HG03159 (cell line): ENCODE results near the gene TRIO.

Experiments
- ATAC-seq: cut with Tn5 transposase; IDR thresholded peaks from one replicate; pipeline ENCODE4 v1.9.1; 2021; ENCODE audit warnings: mild to moderate bottlenecking, moderate library complexity; ENCODE audit not compliant: unreplicated experiment

Gene TRIO

DNA sequence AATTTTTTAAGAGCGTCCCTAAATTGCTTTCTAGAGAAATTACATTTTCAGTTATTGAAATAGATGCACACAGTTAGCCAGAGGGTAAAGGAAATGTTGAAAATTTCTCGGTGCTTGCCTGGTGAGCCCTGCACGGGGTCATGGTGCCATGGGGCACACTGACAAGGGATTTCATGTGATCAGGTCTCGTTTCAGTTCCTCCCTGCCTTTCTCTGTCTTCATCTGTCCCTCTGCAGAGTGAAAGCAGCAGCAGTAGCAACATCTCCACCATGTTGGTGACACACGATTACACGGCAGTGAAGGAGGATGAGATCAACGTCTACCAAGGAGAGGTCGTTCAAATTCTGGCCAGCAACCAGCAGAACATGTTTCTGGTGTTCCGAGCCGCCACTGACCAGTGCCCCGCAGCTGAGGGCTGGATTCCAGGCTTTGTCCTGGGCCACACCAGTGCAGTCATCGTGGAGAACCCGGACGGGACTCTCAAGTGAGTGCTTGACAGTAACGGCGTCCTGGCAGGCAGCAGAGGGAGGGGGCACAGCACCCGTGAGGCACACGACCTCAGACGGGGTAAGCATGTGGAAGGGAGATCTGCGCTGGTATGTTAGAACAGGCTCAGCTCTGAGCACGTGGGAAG lies 349.3 kb downstream of the TRIO start:
- no peak for ATAC-seq

GRCh38 chr5:14495301-14495700 lies 352.2 kb downstream of the TRIO start:
- no peak for ATAC-seq

DNA sequence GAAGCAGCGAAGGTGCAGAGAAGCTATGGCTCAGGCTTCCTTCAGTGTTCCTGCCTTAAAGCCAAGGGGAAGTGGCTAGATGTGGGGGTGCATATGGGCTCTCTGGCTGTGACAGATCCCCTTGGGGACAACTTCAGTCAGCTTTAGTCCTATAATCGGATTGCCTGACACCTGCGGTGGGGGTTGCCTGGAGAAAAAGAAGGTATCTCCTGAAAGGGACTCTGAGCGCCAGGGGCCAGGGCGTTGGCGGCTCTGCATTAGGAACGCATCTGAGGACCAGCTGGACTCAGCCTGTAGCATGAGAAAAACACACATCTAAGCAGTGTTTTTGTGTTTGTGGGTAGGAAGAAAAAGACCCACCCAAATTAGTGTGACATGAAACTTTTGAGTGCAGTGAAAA lies 354.2 kb downstream of the TRIO start:
- no peak for ATAC-seq

DNA sequence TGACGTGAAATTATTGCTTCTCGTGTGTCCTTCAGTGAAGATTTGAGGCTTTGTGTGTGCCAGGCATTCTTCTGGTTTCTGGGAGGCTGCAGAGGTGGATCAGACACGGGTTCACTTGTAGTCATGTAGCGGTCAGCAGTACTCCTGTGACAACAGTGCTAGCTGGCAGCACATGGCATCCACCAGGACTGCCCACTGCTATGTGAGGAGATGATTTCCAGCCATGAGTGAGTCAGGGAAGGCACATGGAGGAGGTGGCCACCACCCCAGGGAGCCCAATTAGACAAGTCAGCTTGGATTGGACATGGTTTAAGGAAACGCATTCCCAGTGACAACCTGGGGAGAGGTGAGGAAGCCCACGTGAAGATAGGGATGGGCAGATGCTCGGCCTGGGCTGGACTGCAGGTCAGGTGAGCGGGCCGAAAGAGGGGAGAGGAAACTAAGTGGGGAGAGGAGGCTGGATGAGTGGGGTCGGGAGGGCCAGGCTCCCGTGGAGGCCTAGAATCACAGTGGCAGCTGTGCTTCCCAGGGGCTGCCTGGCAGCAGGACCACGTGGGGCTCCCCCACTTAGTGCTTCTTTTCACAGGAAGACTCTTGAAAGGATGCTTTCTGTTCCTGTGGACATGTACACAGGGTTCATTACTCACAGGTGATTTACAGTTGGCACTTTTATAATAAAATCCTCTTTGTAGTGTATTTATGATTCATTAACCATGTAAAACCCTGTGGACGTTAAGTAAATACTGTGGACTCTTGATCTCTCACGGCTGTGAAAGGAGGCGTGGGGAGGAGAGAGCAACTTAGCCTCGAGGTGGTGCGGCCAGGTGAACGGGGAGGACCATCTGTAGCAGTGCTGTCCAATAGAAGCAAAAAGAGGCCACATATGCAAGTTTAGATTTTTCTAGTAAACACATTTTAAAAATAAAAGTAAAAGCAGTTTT lies 358.5 kb downstream of the TRIO start:
- ATAC-seq, result no peak

DNA sequence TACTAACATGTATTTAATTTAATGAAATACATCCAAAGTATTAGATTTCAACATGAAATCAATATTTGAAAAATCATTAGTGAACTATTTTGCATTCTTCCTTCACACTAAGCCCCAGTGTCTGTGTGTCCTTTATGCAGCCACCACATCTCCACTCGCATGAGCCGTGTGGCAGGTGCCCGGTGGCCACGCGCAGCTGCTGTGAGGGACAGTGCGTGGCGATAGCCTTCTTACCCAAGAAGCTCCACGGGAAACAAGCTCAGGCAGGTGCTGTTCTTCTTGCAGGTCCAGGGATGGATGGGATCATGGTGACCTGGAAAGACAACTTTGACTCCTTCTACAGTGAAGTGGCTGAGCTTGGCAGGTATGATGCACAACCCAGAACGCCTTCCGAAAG lies 359.1 kb downstream of the TRIO start:
- ATAC-seq, result no peak

DNA sequence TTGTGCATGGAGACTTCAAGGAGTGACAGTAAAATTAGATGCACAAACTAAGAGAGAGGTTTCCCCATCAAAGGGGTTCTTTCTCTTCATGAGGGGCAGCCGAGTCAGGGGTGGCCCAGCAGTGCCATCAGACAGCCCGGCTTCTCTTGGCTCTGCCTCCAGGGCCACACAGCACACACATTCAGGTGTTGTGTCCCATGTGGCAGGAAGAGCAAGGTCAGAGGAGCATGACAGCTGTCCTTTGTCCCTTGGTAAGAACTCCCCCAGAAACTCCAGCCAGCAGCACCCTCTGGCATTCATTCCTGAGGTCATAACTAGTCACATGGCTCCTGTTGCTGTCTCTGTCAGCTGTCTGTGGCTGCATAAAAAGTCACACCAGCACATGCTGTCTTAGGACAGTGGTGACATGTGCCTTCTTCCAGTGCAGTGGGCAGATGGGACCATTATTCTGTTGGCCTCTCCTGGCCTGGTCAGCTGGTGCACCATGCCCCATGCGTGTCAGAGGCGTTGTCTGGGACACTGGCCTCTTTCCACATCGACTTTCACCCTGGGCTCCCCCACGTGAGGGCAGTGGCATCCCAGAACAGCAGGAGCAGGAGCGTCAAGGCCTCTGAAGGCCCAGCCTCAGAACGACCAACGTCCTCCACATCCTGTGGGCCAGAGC lies 360.0 kb downstream of the TRIO start:
- ATAC-seq, result no peak

- ATAC-seq, result no peak
These were observed 360.7 kb downstream of the TRIO start for GRCh38 chr5:14503681-14504331.

DNA sequence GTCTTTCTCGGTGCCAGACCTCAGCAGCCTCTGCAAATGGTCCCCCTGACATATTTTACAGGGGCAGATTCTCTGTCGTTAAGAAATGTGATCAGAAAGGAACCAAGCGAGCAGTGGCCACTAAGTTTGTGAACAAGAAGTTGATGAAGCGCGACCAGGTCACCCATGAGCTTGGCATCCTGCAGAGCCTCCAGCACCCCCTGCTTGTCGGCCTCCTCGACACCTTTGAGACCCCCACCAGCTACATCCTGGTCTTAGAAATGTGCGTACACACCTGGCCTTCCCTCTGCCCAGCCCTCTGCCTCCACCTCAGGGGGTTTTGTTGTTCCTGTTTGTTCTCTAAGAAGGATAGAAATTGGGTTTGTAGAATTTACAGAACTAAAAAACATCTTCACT lies 361.2 kb downstream of the TRIO start:
- no peak for ATAC-seq

DNA sequence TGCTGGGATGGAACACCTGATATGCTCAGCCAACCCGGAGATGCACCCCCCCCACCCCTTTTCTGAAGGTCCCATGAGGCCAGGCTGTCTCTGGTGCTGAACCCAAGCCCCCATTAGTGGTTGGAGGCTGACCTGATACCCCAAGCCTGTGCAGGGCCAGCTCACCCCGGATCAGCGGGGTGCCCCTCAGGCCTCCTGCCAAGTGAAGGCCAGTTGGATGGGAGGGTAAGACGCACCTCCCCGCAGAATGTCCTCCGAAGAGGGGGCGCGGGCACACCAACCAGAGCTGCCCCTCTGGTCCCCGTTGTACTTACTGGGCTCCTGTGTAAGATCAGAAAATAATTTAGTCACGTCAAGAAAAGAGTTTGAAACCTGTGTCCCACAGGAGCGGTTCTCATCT lies 361.7 kb downstream of the TRIO start:
- ATAC-seq, result no peak

DNA sequence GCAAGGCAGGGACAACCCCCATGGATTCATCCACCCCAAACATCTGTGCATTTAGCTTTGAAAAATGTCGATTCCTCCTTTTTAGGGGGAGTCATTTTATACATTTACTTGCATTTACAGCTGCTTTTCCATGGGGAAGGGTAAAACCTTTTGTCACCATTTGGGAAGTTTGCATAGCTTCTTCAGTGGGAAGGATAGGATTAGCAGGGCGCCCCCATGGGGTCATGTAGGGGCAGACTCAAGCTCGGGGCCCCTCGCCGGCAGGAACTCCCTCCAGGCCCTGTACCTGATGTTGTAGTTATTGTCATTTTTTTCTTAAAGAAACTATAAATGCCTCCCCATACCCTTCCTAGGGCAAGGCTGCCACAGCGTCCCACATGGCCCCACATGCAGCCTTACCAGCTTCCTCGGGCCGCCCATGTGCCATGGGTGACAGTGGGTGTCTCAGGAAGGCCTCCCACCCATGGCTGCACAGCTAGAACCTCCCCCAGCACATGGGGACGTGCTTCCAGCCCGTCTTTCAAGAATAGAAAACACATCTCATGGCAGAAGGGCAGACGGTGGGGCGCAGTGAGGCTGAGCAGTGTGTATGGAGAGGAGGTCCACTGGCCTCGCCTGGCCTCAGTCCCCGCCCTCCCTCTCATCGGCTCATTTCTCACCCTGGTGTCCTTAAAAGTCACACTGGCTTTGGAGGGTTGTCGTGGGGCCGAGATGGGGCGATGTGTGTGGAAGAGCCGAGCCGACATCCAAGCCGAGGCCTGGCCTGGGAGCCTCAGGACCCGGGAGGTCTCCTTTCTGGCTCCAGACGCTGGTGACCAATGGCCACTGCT lies 362.4 kb downstream of the TRIO start:
- no peak for ATAC-seq

DNA sequence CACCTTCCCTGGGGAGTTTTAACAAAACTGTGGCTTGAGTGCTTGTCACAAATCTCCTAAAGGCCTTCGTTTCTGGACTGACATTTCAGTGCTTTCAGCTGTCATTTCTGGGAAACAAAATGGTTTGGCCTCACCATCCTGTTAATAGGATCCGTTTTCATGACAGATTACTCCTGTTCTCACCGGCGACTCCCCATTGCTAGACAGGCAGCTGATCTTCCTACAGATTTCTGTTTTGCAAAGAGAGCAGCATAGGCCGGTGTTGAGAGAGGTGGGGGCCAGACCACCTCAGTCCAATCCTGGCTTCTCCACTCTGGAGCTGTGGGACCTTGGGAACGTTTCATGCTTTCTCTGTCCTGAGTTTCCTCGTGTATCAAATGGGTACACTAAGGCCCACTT lies 363.0 kb downstream of the TRIO start:
- no peak for ATAC-seq

- ATAC-seq, result no peak
These were observed 363.5 kb downstream of the TRIO start for GRCh38 chr5:14506661-14507060.

DNA sequence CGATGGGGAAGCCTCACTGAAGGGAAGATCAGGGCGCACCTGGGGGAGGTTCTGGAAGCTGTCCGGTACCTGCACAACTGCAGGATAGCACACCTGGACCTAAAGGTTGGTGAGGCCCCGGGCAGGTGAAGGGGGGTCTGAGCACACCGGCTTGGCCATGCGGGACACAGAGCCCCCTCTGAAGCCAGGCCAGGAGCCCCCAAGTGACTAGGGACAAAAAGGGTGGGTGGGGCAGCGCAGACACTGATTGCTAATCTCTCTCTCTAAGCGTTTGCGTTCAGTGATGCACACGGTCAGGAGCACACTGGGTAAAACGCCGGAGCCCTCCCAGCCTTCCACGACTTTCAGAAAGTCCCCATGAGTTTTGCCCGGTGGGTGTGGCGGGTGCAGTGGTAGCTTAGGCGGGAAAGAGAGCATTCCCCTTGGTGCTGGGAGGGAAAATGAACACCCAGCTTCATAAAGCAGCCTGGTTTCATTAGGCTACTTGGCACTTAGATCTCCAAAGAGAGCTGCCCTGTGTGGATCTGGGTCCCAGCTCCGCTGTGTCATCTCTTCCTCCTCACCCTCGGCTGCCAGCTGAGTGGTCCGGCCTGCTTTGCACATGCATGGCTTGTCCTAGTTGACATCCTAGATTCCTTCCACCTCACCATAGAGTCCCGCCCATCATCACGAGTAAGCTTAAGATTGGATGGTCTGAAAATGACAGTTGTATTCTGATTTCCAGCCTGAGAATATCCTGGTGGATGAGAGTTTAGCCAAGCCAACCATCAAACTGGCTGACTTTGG lies 364.2 kb downstream of the TRIO start:
- ATAC-seq, result no peak

GRCh38 chr5:14508046-14508445 lies 364.9 kb downstream of the TRIO start:
- ATAC-seq, result no peak

DNA sequence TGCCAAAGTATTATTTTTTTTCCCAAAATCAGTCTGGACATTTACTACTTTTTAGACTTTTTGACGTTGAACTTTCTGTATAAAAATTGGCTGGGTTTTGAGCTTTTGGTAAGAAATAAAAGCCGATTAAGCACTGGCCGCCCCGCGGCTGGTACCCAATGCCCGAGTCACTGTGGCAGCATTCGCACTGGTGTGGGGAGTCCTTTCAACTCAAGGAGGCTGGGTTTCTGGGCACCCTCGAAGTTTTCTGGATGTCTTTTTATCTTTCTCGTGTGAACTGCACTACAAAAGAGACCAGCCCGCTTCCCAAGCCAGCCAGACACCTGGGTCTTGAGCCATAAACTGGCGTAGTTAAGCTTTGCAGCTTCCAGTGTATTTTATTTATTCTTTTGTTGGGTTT lies 366.4 kb downstream of the TRIO start:
- ATAC-seq, result no peak

- ATAC-seq, result no peak
These were observed 367.1 kb downstream of the TRIO start for GRCh38 chr5:14510156-14510734.

GRCh38 chr5:14510880-14511279 lies 367.7 kb downstream of the TRIO start:
- no peak for ATAC-seq

GRCh38 chr5:14512574-14512973 lies 369.4 kb downstream of the TRIO start:
- ATAC-seq, result no peak

DNA sequence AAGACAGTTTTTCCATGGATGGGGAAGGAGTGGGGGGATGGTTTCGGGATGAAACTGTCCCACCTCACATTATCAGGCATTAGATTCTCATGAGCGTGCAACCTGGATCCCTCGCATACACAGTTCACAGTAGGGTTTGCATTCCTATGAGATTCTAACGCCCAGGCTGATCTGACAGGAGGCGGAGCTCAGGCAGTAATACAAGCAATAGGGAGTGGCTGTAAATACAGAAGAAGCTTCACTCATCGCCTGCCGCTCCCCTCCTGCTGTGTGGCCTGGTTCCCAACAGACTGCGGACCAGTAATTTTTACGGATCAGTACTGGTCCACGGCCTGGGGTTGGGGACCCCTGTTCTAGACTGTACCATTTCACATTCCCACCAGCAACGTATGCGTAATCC lies 370.1 kb downstream of the TRIO start:
- ATAC-seq, result no peak
